Measurements from ENCODE around the gene RAVER1.

GRCh38 chr19:10356431-10356830, 23.1 kb upstream of the RAVER1 start:
- TF ChIP-seq POLR2A (IDR thresholded peaks at IDR 0.05; ENCODE audit: low read depth, low read length): no peak
- no peak for TF ChIP-seq TAF1 (IDR thresholded peaks at IDR 0.05; ENCODE audit: low read depth, low read length)
- TF ChIP-seq POLR2AphosphoS5 (IDR thresholded peaks at IDR 0.05; ENCODE audit: low read depth, low read length): no peak
